HG03097 (cell line): ENCODE data around the gene DNAJB5.

Experiments used
- ATAC-seq: cut with Tn5 transposase; IDR thresholded peaks from one replicate; pipeline ENCODE4 v1.9.1; 2021; ENCODE audit not compliant: unreplicated experiment, low FRiP score

DNAJB5 gene

DNA sequence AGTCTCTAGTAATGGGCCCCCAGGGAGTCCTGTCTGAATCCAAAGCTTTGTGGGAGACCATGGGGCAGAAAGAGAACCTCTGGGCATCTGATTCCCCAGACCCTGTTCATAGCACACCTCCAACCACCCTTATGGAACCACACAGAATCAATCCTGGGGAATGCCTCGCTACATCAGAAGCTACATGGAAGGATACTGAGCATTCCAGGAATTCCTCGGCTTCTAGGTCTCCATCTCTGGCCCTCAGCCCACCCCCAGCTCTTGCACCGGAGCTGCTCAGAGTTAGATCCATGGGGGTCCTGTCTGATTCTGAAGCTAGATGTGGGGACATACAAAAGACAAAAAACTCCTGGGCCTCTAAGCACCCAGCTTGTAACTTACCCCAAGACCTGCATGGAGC, 54.5 kb downstream of the DNAJB5 start:
- ATAC-seq = no peak
